GM10248 (cell line): ENCODE data around the gene WNT9A.
"Not testable (repeated sequence)": the region's sequence is repeated elsewhere in the genome, so short reads cannot be mapped to it uniquely, and the experiment has no call there.

Experiments
- CTCF ChIA-PET: fragments of 300-600 bp; sonication (Branson Sonifier 250); formaldehyde crosslinking; extraction: SDS; loops from one replicate; lab custom pipeline; 2021; ENCODE audit warnings: antibody characterized with exemption; lab: Yijun Ruan, JAX
- POLR2A ChIA-PET: fragments of 350-650 bp; sonication (Branson Sonifier 250); formaldehyde crosslinking; extraction: SDS; loops from one replicate; lab custom pipeline; 2020; ENCODE audit warnings: antibody characterized with exemption; lab: Yijun Ruan, JAX
- DNase-seq: peaks from one replicate; pipeline ENCODE4 v3.0.0; 2012; ENCODE audit errors: extremely low spot score
- CTCF ChIP-seq: IDR thresholded peaks from 2 replicates; pipeline ENCODE4 v1.5.1; 2012; ENCODE audit warnings: mild to moderate bottlenecking, low read depth; ENCODE audit errors: extremely low read depth, missing control alignments, control extremely low read depth

Gene WNT9A, protein sequence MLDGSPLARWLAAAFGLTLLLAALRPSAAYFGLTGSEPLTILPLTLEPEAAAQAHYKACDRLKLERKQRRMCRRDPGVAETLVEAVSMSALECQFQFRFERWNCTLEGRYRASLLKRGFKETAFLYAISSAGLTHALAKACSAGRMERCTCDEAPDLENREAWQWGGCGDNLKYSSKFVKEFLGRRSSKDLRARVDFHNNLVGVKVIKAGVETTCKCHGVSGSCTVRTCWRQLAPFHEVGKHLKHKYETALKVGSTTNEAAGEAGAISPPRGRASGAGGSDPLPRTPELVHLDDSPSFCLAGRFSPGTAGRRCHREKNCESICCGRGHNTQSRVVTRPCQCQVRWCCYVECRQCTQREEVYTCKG

DNA sequence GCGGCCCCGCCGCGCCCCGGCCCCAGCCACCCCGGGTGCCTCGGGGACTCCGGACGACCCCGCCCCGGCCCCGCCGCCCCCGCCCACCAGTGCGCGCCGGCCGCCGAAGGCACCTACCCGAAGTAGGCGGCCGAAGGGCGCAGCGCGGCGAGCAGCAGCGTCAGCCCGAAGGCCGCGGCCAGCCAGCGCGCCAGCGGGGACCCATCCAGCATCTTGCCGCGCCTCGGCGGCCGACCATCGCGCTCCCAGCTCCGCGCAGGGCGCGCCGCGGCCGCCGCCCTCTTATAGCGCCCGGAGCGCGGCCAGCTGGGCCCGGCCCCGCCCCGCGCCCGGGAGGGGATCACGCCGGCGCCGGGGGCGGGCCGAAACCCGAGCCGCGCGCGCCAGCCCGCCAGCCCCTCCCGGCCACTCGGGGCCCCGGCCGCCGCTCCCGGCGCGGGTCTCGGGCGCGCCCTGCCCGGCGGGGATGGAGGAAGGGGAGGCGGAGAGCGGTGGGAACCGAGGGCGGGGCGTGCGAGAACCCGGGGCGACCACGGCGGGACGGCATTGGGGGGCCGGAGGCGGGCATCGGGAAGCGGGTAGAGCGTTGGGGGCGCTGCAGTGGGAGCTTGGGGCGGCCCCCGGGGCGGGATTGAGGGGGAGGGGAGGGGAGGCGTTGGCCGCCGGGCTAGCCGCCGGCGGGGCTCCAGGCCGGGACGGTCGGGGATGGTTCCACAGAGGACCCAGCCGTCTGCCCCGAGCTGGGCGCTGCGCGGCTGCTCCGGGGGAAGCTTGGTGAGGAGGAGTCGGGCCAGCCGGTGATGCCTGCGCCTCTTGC lies at the start of gene WNT9A:
Gene WNT9A (minus strand): TSS at position 257 of the 817 bp plus-strand sequence. CDS start 45 bp downstream, at position 212.
- DNase-seq, result peak; percentile 62
- POLR2A ChIA-PET, result no interaction called here
- CTCF ChIA-PET, result interaction anchor here (0.7 to 2.0 kb wide), 4 partner anchors 183 to 466 kb away, joined by 3 to 7 read pairs (median 4); no protein-coding TSS in a partner anchor
- TF ChIP-seq CTCF, result no peak

DNA sequence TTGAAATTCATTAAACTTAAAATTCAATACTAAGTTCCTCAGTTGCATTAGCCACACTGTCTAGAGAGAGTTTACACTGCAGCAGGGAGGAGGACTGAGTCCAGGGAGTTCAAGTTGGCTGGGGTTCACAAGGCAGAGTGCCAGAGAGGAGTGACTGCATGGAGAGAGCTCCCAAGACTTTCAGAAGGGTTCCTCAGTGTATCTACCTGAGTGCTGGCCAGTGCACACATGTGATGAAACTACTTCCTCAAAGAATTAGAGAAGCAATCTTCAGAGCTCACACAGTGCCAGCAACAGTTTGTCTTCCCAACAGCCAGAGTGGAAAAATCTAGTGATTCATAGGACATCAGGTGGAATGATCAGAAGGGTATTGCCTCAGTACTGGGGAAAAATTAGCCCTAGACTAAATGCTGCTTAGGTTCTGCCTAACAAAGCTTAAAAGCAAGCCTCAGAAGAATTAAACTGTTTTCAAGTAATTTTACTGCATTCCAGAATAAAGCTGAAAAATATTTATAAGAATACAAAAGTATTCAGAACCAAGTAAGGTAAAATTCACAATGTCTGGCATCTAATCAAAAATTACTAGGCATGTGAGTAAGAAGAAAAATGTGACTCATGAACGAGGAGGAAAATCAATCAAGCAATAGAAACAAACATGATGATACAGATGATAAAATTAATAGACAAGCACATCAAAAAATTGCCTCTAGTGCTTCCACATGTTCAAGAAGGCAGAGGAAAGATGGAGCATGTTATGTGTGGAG lies 48.6 kb upstream of the WNT9A start:
- ChIA-PET CTCF (interaction anchor here (1.3 kb wide), 1 partner anchor 10 kb away, joined by 3 read pairs; no protein-coding TSS in a partner anchor), POLR2A (no interaction called here)
- no peak for TF ChIP-seq CTCF
- DNase-seq, result no peak

DNA sequence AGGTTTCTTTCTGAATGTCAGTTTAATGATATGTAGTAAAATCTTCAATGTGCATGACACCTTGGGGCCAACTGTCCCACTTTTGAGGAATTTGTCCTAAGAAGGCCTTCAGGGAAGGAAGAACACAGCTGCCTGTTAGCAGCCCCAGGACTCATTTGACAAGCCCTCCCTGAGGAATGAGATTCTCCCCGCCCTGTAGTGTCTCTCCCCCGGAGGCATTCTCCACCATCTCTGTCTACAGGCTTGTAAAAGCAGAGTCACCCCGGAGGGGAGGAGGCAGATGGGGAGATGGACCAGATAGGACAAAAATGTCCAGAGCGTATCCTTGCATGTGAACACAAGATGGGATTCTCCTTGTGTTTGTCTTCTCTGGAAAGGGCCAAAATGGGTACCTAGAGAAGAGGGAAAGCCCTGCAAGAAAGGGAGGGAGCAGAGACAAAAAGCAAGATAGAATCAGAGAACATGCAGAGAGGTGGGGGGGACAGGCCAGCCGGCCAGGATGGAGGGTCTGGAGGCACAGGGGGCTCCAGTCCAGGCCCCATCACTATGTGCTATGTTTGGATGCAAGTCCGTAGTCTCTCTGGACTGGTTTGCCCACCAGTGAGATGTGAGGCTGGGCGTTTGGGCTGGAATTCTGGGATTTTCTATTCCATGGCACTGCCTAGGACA lies 47.0 kb upstream of the WNT9A start:
- POLR2A ChIA-PET, result no interaction called here
- CTCF ChIA-PET, result no interaction called here
- DNase-seq, result no peak
- no peak for TF ChIP-seq CTCF

- ChIA-PET CTCF (interaction anchor here (1.4 kb wide), 1 partner anchor 12 kb away, joined by 3 read pairs; no protein-coding TSS in a partner anchor), POLR2A (no interaction called here)
- TF ChIP-seq CTCF, result no peak
These were observed 39.4 kb upstream of the WNT9A start for GRCh38 chr1:227987181-227987580.

GRCh38 chr1:227975583-227976283 lies 28.0 kb upstream of the WNT9A start:
- DNase-seq, POLR2A ChIA-PET, CTCF ChIA-PET: not testable (repeated sequence)

More at GRCh38 chr1:227987181-227987580, 39.4 kb upstream of the WNT9A start:
- no peak for DNase-seq

DNA sequence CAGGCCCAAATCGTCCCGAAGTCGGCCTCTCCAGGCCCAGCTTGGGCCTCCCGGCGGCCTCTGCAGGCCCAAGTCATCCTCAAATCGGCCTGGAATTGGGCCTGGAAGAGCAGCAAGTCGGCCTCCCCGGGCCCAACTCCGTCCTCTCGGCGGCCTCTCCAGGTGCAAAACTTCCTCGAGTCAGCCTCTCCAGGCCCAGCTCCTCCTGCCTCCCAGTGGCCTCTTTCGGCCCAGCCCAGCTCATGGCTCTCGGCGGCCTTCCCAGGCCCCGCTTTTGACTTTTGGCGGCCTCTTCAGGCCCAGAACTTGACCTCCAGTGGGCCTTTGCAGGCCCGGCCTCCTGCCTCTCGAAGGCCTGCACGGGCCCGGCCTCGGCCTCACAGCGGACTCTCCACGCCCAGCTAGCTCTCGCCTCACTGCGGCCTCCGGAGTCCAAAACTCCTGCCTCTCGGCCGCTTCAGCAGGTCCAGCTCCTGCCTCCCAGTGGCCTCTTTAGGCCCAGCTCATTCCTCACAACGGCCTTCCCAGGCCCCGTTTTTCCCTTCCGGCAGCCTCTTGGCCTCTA lies 26.1 kb upstream of the WNT9A start:
- CTCF ChIA-PET, DNase-seq, POLR2A ChIA-PET: not testable (repeated sequence)

DNA sequence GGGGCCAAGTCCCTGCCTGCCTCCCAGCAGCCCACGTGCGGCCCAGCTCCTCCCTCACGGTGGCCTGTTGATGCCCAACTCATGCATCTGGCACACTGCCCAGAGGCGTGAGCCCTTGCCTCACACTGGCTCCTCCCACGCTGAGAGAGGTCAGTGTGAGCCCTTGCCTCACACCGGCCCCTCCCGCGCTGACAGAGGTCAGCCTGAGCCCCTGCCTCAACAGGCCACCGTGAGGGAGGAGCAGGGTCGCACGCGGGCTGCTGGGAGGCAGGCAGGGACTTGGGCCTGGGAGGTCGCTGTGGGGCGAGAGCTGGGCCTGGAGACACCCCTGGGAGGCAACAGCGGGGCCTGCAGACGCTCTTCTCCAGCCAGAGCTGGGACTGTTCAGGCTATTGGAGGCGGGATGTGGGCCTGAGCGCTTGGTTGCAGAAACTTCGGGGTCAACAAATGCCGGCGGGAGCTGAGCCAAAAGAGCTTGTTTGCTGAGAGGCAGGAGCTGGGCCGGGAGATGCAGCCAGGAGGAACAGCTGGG lies 25.2 kb upstream of the WNT9A start:
- DNase-seq, POLR2A ChIA-PET, CTCF ChIA-PET: not testable (repeated sequence)

GRCh38 chr1:227972283-227972679 lies 24.5 kb upstream of the WNT9A start:
- DNase-seq, POLR2A ChIA-PET, CTCF ChIA-PET: not testable (repeated sequence)

DNA sequence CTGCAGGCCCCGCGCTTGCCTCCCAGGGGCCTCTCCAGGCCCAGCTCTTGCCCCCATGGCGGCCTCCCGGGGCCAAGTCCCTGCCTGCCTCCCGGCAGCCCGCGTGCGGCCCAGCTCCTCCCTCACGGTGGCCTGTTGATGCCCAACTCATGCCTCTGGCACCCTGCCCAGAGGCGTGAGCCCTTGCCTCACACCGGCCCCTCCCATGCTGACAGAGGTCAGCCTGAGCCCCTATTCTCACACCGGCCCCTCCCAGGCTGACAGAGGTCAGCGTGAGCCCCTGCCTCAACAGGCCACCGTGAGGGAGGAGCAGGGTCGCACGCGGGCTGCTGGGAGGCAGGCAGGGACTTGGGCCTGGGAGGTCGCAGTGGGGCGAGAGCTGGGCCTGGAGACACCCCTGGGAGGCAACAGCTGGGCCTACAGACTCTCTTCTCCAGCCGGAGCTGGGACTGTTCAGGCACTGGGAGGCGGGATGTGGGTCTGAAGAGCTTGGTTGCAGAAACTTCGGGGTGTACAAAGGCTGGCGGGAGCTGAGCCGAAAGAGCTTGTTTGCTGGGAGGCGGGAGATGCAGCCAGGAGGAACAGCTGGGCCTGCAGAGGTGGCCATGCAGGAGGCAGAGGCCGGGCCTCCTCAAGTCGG lies 24.0 kb upstream of the WNT9A start:
- CTCF ChIA-PET, DNase-seq, POLR2A ChIA-PET: not testable (repeated sequence)

DNA sequence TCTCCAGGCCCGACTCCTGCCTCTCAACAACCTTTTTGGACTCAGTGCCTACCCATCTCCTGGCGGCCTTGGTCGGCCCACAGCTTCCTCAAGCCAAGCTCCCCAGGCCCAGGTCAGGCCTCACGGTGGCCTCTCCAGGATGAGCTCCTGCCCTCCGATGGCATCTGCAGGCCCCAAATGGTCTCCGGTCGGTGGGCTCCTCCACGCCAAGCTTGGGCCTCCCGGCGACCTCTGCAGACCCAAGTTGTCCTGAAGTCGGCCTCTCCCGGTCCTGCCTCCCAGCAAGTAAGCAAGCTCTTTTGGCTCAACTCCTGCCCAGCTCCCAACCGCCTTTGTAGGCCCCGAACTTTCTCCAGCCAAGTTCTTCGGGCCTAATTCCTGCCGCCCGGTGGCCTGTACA lies 23.5 kb upstream of the WNT9A start:
- POLR2A ChIA-PET, CTCF ChIA-PET, DNase-seq: not testable (repeated sequence)
